ENCODE results near the gene OR1J2. TPM values are rescaled to one million over a fixed set of nuclear protein-coding genes. Genes with fewer than 3 reads are reported as not detected.

OR1J2 gene, protein sequence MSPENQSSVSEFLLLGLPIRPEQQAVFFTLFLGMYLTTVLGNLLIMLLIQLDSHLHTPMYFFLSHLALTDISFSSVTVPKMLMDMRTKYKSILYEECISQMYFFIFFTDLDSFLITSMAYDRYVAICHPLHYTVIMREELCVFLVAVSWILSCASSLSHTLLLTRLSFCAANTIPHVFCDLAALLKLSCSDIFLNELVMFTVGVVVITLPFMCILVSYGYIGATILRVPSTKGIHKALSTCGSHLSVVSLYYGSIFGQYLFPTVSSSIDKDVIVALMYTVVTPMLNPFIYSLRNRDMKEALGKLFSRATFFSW
- total RNA-seq (not detected), polyA plus RNA-seq (not detected)
- long read RNA-seq, donor 1: 0 reads
- long read RNA-seq, donor 2: 0 reads
- long read RNA-seq, donor 3: 0 reads

- 71 to 79% (median 74%) methylated on average over 6 of the region's 6 CpGs for WGBS, 4 donors
- ATAC-seq: no peak
- DNase-seq: no peak
- no peaks in the 10 kb centered on the region for H3K36me3 ChIP-seq
- TF ChIP-seq POLR2A (IDR thresholded peaks at IDR 0.05): no peak
- TF ChIP-seq CTCF (IDR thresholded peaks at IDR 0.05): no peak
- no peaks in the 10 kb centered on the region for H3K9me3 ChIP-seq
- peaks cover 0 to 11% (median 0%) of the 10 kb centered on the region in 9 donors for H3K27me3 ChIP-seq
- H3K4me1 ChIP-seq: no peaks in the 10 kb centered on the region
- intact Hi-C loops (cut with DNase I): no loop called here
- H3K4me3 ChIP-seq: no peak within 1 kb of the TSS
- no peak within 1 kb of the TSS for H3K27ac ChIP-seq
These were observed at the start of gene OR1J2 for GRCh38 chr9:122510502-122510901. Gene OR1J2, plus strand, starts transcription at chr9:122510802. Its CDS starts 0 bp downstream, at chr9:122510802.

DNA sequence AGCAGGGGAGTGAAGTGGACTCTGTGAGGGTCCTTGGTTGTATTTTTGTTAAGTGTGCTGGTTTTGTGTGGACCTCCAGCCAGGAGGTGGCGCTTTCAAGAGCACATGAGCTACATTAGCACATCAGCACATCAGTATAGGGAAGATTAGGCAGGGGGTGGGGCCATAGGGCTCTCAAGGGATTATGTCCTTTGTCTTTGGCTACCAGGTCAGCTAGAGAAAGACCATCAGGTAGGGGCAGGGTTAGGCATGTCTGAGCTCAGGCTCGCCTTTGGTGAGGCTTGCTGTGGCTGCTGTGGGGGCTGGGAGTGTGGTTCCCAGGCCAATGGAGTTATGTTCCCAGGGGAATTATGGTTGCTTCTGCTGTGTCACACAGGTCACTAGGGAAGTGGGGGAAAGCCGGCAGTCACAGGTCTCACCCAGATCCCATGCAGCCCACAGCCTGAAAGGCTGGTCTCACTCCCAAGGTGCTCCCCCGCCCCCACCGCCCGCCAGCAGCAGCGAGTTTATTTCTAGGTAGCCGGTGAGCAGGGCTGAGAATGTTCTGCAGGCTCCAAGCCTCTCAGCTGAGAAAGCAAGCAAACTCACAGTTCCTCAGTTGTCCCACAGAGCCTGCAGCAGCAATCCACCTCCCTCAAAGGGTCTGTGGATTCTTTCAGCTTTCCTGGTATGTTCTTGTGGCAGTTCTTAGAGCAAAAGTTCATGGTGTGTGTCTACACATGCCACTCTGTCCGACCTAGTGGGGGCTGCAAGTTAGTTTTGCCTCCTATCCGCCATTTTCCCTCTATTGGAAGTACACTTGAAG, 46.6 kb upstream of the OR1J2 start:
- TF ChIP-seq POLR2A (IDR thresholded peaks at IDR 0.05) (no peak), CTCF (IDR thresholded peaks at IDR 0.05) (peak in 1 of 12 donors; percentile 4)
- Histone ChIP-seq H3K27me3 (peaks cover 0 to 17% (median 2%) of the 10 kb centered on the region in 9 donors), H3K4me3 (peak overlapping the region in 7 of 12 donors; percentile 28 to 60 (median 48)), H3K36me3 (no peaks in the 10 kb centered on the region), H3K9me3 (peaks cover 0 to 5% (median 0%) of the 10 kb centered on the region in 12 donors), H3K27ac (peak overlapping the region in 1 of 12 donors; percentile 78), H3K4me1 (peaks cover 0 to 14% (median 5%) of the 10 kb centered on the region in 12 donors)
- ATAC-seq (no peak), DNase-seq (no peak)
- WGBS, 4 donors: 81 to 86% (median 83%) methylated on average over 10 of the region's 10 CpGs
- intact Hi-C loops (cut with DNase I): loop anchor here in 7 of 10 donors (2.0 to 10.0 kb wide), 6 partner anchors 345 to 891 kb away; partner anchors contain the start of gene CRB2 (in 1 of the 7)

DNA sequence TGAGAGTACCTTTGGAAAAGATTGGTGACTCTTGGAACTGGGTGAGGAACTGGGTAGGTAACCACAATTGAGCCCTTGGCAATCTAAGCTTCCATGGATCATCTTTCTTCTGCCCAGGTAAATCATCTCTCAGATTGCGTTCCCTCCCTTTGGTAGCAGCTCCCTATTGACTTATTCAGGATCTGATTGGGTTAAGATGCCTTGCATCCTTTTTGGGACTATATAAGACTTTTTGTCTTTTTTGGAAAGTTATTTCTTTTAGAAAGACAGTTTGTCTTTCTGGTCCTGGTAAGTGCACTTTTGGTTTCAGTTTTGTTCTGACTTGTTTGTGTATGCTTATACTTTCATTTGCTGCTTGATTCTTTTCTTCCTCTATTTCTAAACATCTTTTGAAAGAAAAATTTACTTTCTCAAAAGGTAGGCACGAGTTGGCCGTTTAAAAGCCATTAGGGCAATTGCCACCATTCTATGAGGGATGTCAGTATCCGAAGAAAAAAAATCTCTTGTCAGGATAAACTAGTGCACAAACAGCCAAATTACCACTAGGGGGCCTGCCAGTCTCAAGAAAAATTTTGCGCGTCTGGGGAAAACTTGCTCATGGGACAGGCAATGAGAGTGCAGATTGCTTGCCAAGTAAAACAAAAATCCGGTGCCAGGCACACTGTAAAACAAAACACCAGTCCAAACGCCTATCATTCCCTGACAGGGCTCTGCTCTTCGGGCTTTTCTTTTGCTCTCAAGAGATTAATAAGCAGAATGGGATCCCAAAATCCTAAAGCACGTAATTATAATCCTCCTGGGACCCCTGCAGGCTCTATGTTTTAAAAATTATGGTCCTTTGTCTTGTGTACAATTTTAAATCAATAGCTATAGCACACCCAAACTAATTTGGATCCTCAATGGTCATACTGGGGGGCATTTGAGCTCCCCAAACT, 45.7 kb upstream of the OR1J2 start:
- H3K36me3 ChIP-seq: no peaks in the 10 kb centered on the region
- TF ChIP-seq CTCF (IDR thresholded peaks at IDR 0.05): peak; percentile 71 to 88 (median 82)
- TF ChIP-seq POLR2A (IDR thresholded peaks at IDR 0.05): no peak
- H3K4me1 ChIP-seq: peaks cover 0 to 14% (median 5%) of the 10 kb centered on the region in 12 donors
- peaks cover 0 to 16% (median 0%) of the 10 kb centered on the region in 9 donors for H3K27me3 ChIP-seq
- WGBS, 4 donors: 13 to 17% (median 16%) methylated on average over 10 of the region's 10 CpGs
- intact Hi-C loops (cut with DNase I): loop anchor here (1.0 to 10.0 kb wide), 10 partner anchors 342 to 890 kb away; partner anchors contain the start of gene CRB2 (in 1 of the 10)
- peak overlapping the region in 3 of 12 donors; percentile 14 to 78 (median 39) for H3K27ac ChIP-seq
- DNase-seq (peak in 4 of 5 donors; percentile 66 to 72 (median 67)), ATAC-seq (peak; percentile 69 to 85 (median 81))
- peaks cover 0 to 5% (median 0%) of the 10 kb centered on the region in 12 donors for H3K9me3 ChIP-seq
- H3K4me3 ChIP-seq: peak overlapping the region in 10 of 12 donors; percentile 23 to 60 (median 48)
